KMS-11 (cell line): ENCODE data around the gene CRYBG1.

Experiments used
- H2AFZ ChIP-seq: fragments of 200-600 bp; sonication (generic); 2 replicates; pipeline ENCODE4 v1.6.1; 2016; ENCODE audit warnings: antibody characterized with exemption, mixed run types, low read depth
- H3K27ac ChIP-seq: fragments of 200-600 bp; sonication (generic); 2 replicates; pipeline ENCODE4 v1.6.1; 2016; ENCODE audit warnings: mild to moderate bottlenecking, mixed run types
- H3K27me3 ChIP-seq: fragments of 200-600 bp; sonication (generic); 2 replicates; pipeline ENCODE4 v1.6.1; 2017; ENCODE audit warnings: mild to moderate bottlenecking, low read depth, mixed run types, moderate library complexity; ENCODE audit not compliant: insufficient read depth
- H3K36me3 ChIP-seq: fragments of 200-600 bp; sonication (generic); 2 replicates; pipeline ENCODE4 v1.6.1; 2017; ENCODE audit warnings: mild to moderate bottlenecking, mixed run types; ENCODE audit not compliant: insufficient read depth
- H3K4me1 ChIP-seq: fragments of 200-600 bp; sonication (generic); 2 replicates; pipeline ENCODE4 v1.6.1; 2016; ENCODE audit warnings: mild to moderate bottlenecking, low read depth, mixed run types; ENCODE audit not compliant: poor library complexity, severe bottlenecking
- H3K4me2 ChIP-seq: fragments of 200-600 bp; sonication (generic); 2 replicates; pipeline ENCODE4 v1.7.0; 2016; ENCODE audit warnings: mild to moderate bottlenecking, mixed run types
- H3K4me3 ChIP-seq: fragments of 200-600 bp; sonication (generic); IDR thresholded peaks from 2 replicates; pipeline ENCODE4 v1.6.1; 2017; ENCODE audit warnings: low read depth, low read length, mixed read lengths; ENCODE audit not compliant: insufficient read depth
- H3K79me2 ChIP-seq: fragments of 200-600 bp; sonication (generic); 2 replicates; pipeline ENCODE4 v1.6.1; 2016; ENCODE audit warnings: low read depth, mixed run types; ENCODE audit not compliant: insufficient read depth
- H3K9ac ChIP-seq: fragments of 200-600 bp; sonication (generic); 2 replicates; pipeline ENCODE4 v1.6.1; 2016; ENCODE audit warnings: mild to moderate bottlenecking, mixed run types
- H4K20me1 ChIP-seq: fragments of 200-600 bp; sonication (generic); 2 replicates; pipeline ENCODE4 v1.6.1; 2016; ENCODE audit warnings: mild to moderate bottlenecking, mixed run types; ENCODE audit not compliant: insufficient read depth
- TF ChIP-seq, protein P1 (sequence below): fragments of 200-600 bp; sonication (generic); conservative IDR thresholded peaks from 2 replicates; pipeline ENCODE4 v1.6.1; 2017; ENCODE audit warnings: low read depth, mild to moderate bottlenecking, antibody characterized with exemption, low read length, moderate library complexity, mixed read lengths

CRYBG1 gene

DNA sequence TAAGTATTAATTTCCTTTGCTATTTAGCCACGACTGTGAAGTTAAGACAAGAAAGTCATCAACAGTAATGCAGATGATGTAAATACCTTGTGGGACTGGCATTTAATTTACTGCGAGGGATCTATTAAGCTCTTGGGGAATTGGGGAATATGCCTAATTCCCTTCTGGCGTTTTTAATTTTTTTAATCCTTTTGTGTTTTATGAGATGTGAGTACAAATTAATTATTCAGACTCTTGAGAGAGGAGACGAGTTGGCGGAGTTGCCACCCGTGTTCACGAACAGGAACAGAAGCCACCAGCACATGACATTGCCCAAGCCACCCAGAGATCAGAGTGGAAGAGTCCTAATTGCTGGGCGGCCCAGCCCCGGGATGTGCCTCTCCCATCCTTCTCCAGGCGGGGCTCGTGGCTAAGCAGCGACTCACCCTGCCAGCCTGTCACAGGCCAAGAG is 533 bp upstream of the CRYBG1 start:
- H3K27me3 ChIP-seq = no peaks in the 10 kb centered on the region
- no peak overlapping the region for H3K9ac ChIP-seq
- TF ChIP-seq, protein P1, sequence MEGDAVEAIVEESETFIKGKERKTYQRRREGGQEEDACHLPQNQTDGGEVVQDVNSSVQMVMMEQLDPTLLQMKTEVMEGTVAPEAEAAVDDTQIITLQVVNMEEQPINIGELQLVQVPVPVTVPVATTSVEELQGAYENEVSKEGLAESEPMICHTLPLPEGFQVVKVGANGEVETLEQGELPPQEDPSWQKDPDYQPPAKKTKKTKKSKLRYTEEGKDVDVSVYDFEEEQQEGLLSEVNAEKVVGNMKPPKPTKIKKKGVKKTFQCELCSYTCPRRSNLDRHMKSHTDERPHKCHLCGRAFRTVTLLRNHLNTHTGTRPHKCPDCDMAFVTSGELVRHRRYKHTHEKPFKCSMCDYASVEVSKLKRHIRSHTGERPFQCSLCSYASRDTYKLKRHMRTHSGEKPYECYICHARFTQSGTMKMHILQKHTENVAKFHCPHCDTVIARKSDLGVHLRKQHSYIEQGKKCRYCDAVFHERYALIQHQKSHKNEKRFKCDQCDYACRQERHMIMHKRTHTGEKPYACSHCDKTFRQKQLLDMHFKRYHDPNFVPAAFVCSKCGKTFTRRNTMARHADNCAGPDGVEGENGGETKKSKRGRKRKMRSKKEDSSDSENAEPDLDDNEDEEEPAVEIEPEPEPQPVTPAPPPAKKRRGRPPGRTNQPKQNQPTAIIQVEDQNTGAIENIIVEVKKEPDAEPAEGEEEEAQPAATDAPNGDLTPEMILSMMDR = no peak
- H3K4me2 ChIP-seq = peak overlapping the region; percentile 51
- H3K36me3 ChIP-seq = no peaks in the 10 kb centered on the region
- H4K20me1 ChIP-seq = no peaks in the 10 kb centered on the region
- no peak overlapping the region for H3K4me3 ChIP-seq
- H3K27ac ChIP-seq = no peak overlapping the region
- no peaks in the 10 kb centered on the region for H3K79me2 ChIP-seq
- peak overlapping the region; percentile 75 for H2AFZ ChIP-seq
- no peaks in the 10 kb centered on the region for H3K4me1 ChIP-seq

DNA sequence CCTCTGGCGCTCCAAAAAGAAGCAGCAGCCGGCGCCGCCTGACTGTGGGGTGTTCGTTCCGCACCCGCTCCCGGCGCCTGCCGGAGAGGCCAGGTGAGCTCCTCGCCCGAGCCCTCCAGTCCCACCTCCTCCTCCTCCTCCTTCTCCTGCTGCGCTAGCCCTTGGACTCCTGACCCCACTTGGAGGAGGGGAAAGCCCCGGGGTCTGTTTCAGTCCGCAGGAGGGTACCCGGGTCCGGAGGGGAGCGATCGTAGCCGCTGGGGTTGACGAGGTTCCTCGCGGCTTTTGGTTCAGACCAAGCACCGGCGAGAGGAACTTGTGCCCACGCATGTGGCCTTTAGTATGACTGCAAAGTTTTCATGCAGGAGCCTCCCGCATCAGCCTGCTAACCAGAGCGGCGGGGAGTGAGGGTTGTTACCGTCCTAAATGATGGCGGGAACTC is 493 bp downstream of the CRYBG1 start:
- no peak overlapping the region for H3K27ac ChIP-seq
- no peaks in the 10 kb centered on the region for H3K36me3 ChIP-seq
- no peak overlapping the region for H3K9ac ChIP-seq
- no peak overlapping the region for H2AFZ ChIP-seq
- H3K4me3 ChIP-seq = no peak overlapping the region
- H3K4me1 ChIP-seq = no peaks in the 10 kb centered on the region
- TF ChIP-seq, protein P1 = no peak
- H3K4me2 ChIP-seq = no peak overlapping the region
- H3K79me2 ChIP-seq = no peaks in the 10 kb centered on the region
- no peaks in the 10 kb centered on the region for H4K20me1 ChIP-seq
- H3K27me3 ChIP-seq = no peaks in the 10 kb centered on the region

DNA sequence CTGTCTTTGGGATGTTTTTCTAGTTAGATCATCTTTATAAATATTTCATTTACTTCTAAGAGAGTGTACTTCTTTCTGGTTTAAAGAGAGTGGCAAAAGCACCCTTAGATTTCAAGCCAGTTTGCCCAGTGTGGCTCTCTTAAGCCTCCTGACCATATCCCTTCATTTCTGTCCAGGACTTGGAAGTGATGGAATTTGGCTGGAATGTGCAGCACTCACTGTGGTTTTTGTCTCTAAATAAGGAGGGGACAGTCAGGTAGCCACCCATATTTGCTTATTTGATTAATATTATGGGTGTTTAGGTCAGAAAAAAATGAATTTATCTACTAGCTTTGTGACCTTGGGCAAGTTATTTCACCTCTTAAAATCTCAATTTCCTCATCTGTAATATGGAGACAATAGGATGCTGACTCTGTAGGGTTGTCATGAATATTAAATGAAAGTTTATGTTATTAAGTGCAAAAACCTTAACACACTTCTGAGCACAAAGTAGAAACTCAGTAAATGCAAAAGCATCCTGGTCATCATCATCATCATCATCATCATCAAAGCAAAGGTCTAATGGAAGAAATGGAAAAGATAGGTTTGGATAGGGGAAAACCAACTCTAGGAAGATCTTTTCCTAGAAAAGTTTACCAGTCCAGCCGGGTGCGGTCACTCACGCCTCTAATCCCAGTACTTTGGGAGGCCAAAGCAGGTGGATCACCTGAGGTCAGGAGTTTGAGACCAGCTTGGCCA is 3.1 kb downstream of the CRYBG1 start:
- Histone ChIP-seq H3K4me2 (no peak overlapping the region), H3K4me1 (no peaks in the 10 kb centered on the region), H3K4me3 (no peak overlapping the region), H3K27me3 (no peaks in the 10 kb centered on the region), H2AFZ (no peak overlapping the region), H3K9ac (no peak overlapping the region), H3K27ac (no peak overlapping the region), H3K79me2 (no peaks in the 10 kb centered on the region), H3K36me3 (no peaks in the 10 kb centered on the region), H4K20me1 (no peaks in the 10 kb centered on the region)
- TF ChIP-seq, protein P1 = no peak

DNA sequence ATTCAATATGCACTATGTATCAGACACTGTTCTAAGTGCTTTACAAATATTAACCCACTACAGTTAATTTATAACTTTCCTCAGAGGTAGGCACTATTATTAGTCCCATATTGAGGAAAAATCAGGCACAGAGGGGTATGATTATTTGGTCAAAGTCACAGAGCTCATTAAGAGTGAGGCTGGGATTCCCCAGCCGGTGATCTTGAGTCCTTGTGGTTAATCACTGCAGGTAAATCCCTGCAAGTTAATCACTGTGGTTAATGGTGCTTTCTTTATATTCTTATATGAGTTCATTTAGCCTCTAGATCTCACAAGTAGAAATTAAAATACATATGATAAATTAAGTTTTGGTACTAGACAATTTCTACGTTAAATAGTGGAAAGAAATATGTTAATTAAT is 9.2 kb downstream of the CRYBG1 start:
- Histone ChIP-seq H3K27ac (no peak overlapping the region), H3K4me3 (no peak overlapping the region), H4K20me1 (no peaks in the 10 kb centered on the region), H3K4me1 (peaks cover 35% of the 10 kb centered on the region), H3K27me3 (no peaks in the 10 kb centered on the region), H3K9ac (no peak overlapping the region), H3K4me2 (peak overlapping the region; percentile 27; the same call in 1 of the 2 replicates), H2AFZ (no peak overlapping the region), H3K36me3 (no peaks in the 10 kb centered on the region), H3K79me2 (no peaks in the 10 kb centered on the region)
- TF ChIP-seq, protein P1 = no peak
